ENCODE results near the gene LGALS1.
"Not testable (repeated sequence)": the region's sequence is repeated elsewhere in the genome, so short reads cannot be mapped to it uniquely, and the experiment has no call there.

Gene LGALS1

GRCh38 chr22:37681001-37681424, 5.6 kb downstream of the LGALS1 start:
- TF ChIP-seq POLR2AphosphoS5 (IDR thresholded peaks at IDR 0.05; ENCODE audit: low read depth, low read length) (no peak), TAF1 (IDR thresholded peaks at IDR 0.05; ENCODE audit: borderline replicate concordance, low read depth, low read length) (no peak), POLR2A (IDR thresholded peaks at IDR 0.05; ENCODE audit: low read depth, low read length) (no peak)
- FAIRE-seq (no peak), DNase-seq (ENCODE audit: insufficient read length) (no peak)

- peak; percentile 70 for DNase-seq (ENCODE audit: insufficient read length)
- no peak for TF ChIP-seq POLR2A (IDR thresholded peaks at IDR 0.05; ENCODE audit: low read depth, low read length)
- no peak for TF ChIP-seq POLR2AphosphoS5 (IDR thresholded peaks at IDR 0.05; ENCODE audit: low read depth, low read length)
- peak; percentile 94 for FAIRE-seq
Measured at GRCh38 chr22:37681556-37682049, 6.2 kb downstream of the LGALS1 start.

- TF ChIP-seq POLR2AphosphoS5 (IDR thresholded peaks at IDR 0.05; ENCODE audit: low read depth, low read length): no peak
- no peak for TF ChIP-seq TAF1 (IDR thresholded peaks at IDR 0.05; ENCODE audit: borderline replicate concordance, low read depth, low read length)
- FAIRE-seq: no peak
- no peak for DNase-seq (ENCODE audit: insufficient read length)
Measured at GRCh38 chr22:37684803-37685615, 9.6 kb downstream of the LGALS1 start.

- DNase-seq (ENCODE audit: insufficient read length) (peak; percentile 91), FAIRE-seq (peak; percentile 96)
- TF ChIP-seq POLR2A (IDR thresholded peaks at IDR 0.05; ENCODE audit: low read depth, low read length) (peak; percentile 79), POLR2AphosphoS5 (IDR thresholded peaks at IDR 0.05; ENCODE audit: low read depth, low read length) (peak; percentile 77; the same call in 1 of the 2 replicates), TAF1 (IDR thresholded peaks at IDR 0.05; ENCODE audit: borderline replicate concordance, low read depth, low read length) (peak; percentile 79; the same call in 1 of the 2 replicates)
Measured at GRCh38 chr22:37686002-37686982, 10.9 kb downstream of the LGALS1 start, which contains the start of gene NOL12. Gene NOL12, plus strand, starts transcription at chr22:37686343. Its CDS starts 50 bp downstream, at chr22:37686393.

GRCh38 chr22:37690407-37690806, 15.0 kb downstream of the LGALS1 start:
- DNase-seq (ENCODE audit: insufficient read length): no peak
- TF ChIP-seq TAF1 (IDR thresholded peaks at IDR 0.05; ENCODE audit: borderline replicate concordance, low read depth, low read length): no peak
- TF ChIP-seq POLR2A (IDR thresholded peaks at IDR 0.05; ENCODE audit: low read depth, low read length): no peak
- TF ChIP-seq POLR2AphosphoS5 (IDR thresholded peaks at IDR 0.05; ENCODE audit: low read depth, low read length): no peak
- no peak for FAIRE-seq

- TF ChIP-seq POLR2A (IDR thresholded peaks at IDR 0.05; ENCODE audit: low read depth, low read length): no peak
- TF ChIP-seq POLR2AphosphoS5 (IDR thresholded peaks at IDR 0.05; ENCODE audit: low read depth, low read length): no peak
- TF ChIP-seq TAF1 (IDR thresholded peaks at IDR 0.05; ENCODE audit: borderline replicate concordance, low read depth, low read length): no peak
- DNase-seq (ENCODE audit: insufficient read length) (no peak), FAIRE-seq (no peak)
Measured at GRCh38 chr22:37690901-37691504, 15.6 kb downstream of the LGALS1 start.

GRCh38 chr22:37692627-37693285, 17.3 kb downstream of the LGALS1 start:
- no peak; the same call in 1 of the 2 replicates for TF ChIP-seq POLR2AphosphoS5 (IDR thresholded peaks at IDR 0.05; ENCODE audit: low read depth, low read length)
- peak; percentile 38; the same call in 1 of the 2 replicates for TF ChIP-seq POLR2A (IDR thresholded peaks at IDR 0.05; ENCODE audit: low read depth, low read length)
- DNase-seq (ENCODE audit: insufficient read length): no peak
- FAIRE-seq: no peak

- not testable (repeated sequence) for DNase-seq (ENCODE audit: insufficient read length); FAIRE-seq
Measured at GRCh38 chr22:37694131-37694530, 18.7 kb downstream of the LGALS1 start.

GRCh38 chr22:37696260-37696656, 20.8 kb downstream of the LGALS1 start:
- not testable (repeated sequence) for DNase-seq (ENCODE audit: insufficient read length); FAIRE-seq

GRCh38 chr22:37696657-37697537, 21.5 kb downstream of the LGALS1 start, which contains the start of gene TRIOBP:
Gene TRIOBP, plus strand, starts transcription at chr22:37697048. Its CDS starts 4,318 bp downstream, at chr22:37701366.
- FAIRE-seq: no peak
- peak; percentile 46 for DNase-seq (ENCODE audit: insufficient read length)
- TF ChIP-seq POLR2AphosphoS5 (IDR thresholded peaks at IDR 0.05; ENCODE audit: low read depth, low read length): no peak
